Stimulated activated CD4-positive, alpha-beta T cell treated with anti-CD3 and anti-CD28 coated beads, TNF-alpha, amount 100 ng/mL, for 24 hours (primary cell): ENCODE results near the gene COMMD8.
"Not testable (repeated sequence)": the region's sequence is repeated elsewhere in the genome, so short reads cannot be mapped to it uniquely, and the experiment has no call there.

Experiments
- DNase-seq, 3 experiments: peaks; one replicate each; pipeline ENCODE4 v3.0.0-alpha.2; 2020; ENCODE audit warnings: low read depth in 3 of 3

Gene COMMD8

GRCh38 chr4:47463235-47463956, at the start of gene COMMD8:
Gene COMMD8 (minus strand): TSS chr4:47463702. CDS start chr4:47463651, 51 bp downstream.
- DNase-seq, result peak; percentile 96 to 97 (median 97)

GRCh38 chr4:47510506-47511143, 47.1 kb upstream of the COMMD8 start:
- no peak for DNase-seq

DNA sequence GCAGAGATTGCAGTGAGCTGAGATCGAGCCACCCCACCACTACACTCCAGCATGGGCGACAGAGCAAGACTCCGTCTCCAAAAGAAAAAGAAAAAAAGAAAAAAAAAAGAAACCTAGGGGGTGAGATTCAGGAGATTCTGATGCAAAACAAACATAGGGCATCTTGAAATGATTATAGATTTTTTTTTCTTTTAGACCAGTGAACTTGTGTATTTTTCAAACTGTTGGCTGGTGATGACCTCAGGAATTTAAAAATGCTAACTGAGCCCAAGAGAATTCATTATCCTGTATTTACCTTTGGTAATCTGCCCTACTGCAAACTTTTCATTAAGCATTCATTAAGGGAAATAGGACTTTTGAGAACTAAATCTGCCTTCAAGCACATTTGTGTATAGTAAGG, 42.2 kb upstream of the COMMD8 start:
- DNase-seq, result no peak

GRCh38 chr4:47505147-47505546, 41.6 kb upstream of the COMMD8 start:
- DNase-seq, result no peak

DNA sequence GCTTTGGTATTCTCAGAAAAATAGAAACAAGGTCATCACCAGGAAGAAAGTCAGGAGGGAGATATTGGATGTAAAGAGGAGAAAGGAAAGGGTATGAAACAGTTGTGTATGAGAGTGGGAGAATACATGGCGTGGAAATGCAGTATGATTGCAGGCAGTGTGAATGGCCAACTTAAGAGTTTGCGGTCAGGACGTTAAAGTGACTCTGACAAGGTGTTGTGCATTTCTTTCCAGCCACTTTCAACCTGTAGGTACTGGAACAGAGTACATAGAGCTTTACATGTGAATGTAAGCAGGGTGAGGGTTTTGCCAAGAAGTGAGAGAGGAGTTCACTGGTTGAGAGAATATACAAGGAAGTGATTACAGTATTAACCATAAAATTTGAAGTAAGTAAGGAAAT, 37.3 kb upstream of the COMMD8 start:
- no peak for DNase-seq

GRCh38 chr4:47499700-47500099, 36.2 kb upstream of the COMMD8 start:
- DNase-seq, result no peak

DNA sequence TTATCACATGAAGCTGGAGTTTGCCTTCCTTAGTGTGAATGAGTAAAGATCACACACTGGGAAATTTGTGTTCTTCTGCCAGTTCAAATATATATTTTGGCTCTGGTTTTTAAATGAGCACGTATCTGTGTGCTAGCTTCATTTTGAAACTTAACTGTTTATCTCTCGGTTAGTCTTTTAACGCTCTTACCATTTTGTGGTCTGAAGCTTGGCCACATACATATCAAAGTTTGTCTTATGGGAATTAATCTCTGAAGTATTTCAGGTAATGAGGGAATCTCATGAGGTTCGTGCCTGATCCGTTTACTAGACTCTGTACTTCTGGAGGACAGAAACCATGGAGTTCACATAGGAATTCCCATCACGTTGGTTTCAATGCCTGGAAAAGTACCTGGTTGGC, 35.4 kb upstream of the COMMD8 start:
- DNase-seq, result no peak

- no peak for DNase-seq
These were observed 30.6 kb upstream of the COMMD8 start for GRCh38 chr4:47494124-47494430.

GRCh38 chr4:47493238-47494123, 30.0 kb upstream of the COMMD8 start:
- no peak for DNase-seq

GRCh38 chr4:47490550-47490949, 27.0 kb upstream of the COMMD8 start:
- DNase-seq, result peak in 1 of 3 experiments; percentile 3

- no peak for DNase-seq
These were observed 25.2 kb upstream of the COMMD8 start for GRCh38 chr4:47488706-47489105.

DNA sequence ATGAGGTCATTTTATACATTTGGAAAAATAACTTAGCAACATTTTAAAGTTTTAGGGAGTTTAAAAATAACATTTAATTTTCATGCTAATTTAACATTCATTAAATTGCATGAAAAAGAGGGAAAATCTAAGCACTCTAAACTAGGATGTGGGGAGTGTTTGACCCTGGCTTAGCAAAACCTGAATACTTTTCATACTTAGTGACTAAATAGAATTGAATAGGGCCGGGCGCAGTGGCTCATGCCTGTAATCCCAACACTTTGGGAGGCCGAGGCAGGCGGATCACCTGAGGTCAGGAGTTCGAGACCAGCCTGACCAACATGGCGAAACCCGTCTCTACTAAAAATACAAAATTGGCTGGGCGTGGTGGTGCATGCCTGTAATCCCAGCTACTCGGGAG, 23.2 kb upstream of the COMMD8 start:
- DNase-seq, result not testable (repeated sequence)

DNA sequence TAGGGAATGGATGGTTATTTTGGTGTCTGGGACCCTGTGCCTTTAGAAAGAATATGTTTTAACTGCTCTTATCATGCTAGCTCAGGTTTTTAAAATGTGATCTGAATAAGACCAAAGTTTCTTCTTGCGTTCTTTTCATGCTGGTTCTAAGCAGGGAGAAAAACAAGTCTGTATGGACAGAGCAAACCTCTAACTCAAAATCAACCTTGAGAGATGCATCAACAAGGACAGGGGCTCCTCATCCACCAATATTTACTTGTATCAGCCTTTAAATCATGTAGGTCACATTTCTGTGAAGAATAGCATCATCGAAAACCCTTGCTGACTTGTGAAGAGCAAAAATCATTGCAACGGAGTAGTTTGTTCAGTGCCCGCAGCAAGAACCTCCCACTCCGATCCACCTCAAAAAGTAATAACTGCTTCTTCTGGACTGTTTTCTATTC, 22.8 kb upstream of the COMMD8 start:
- DNase-seq, result no peak

DNA sequence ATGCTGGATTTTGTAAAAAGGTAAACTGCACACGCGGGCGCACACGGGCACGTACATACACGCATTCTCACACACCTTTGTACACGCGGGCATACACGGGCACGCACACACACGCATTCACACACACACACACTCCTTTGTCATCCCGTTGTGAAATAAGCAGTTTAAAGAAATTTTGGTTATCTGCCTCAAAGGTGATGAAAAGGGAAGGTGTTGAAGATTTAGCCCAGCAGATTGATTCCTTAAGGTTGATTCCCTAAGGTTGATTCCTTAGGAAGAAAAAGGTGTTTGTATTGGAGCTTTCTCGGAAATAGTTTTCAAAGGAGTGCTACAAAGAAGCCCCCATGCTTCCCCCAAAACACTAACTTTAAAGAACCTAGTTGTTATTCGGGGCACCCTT, 22.3 kb upstream of the COMMD8 start:
- DNase-seq, result no peak

DNA sequence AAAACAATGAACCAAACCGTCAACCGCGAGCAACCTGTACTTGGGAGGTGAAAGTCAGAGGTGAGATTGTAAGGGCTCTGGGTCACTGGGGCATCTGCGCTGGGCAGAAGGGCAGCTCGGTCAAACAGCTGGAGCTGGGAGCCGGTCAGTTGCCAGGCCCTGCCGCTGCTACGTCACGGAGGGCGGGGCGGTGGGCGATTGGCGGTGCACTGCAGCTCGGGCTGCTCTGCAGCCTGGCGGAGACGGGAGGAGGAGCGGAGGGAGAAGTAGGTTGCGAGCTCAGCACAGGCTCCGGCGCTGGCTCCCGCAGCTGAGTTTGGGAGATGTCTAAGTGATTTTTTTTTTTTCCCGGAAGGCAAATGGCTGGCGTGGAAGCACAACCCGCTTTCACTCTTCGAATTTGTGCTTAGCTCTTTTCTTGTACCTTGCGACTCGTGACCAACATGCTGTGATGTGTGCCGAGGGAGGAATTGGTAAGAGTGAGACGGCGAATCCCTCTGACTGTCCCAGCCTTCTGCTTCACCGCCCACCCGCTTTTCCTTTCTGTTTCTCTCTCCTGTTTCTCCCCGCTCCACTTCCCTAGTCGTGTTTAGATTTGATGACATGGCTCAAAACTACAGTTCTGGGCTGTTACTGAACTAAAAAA, 21.7 kb upstream of the COMMD8 start, which contains the start of gene ATP10D:
ATP10D (plus strand) TSS at position 229 of the 646 bp plus-strand sequence. CDS start 27,266 bp downstream, outside the sequence.
- peak; percentile 52 to 73 (median 55) for DNase-seq

GRCh38 chr4:47484168-47484567, 20.7 kb upstream of the COMMD8 start:
- no peak for DNase-seq

- DNase-seq, result no peak
These were observed 20.2 kb upstream of the COMMD8 start for GRCh38 chr4:47483745-47484144.

DNA sequence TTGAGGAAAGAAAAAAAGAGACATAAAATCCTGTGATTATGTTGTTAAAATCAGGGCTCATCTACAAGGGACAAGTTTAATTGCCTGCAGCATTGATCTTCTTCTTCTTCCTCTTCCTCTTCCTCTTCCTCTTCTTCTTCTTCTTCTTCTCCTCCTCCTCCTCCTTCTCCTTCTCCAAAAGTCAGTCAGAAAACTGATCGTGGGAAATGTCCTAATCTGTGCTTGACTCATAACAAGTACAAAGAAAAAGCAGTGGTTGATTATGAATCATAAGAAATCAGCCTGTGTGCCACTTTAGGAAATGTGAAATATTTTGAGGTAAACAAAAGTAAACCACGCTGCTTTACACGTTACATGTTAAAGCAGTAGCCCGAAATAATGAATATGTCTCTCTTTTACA, 18.8 kb upstream of the COMMD8 start:
- no peak for DNase-seq

- no peak for DNase-seq
These were observed 15.3 kb upstream of the COMMD8 start for GRCh38 chr4:47478804-47479203.

DNA sequence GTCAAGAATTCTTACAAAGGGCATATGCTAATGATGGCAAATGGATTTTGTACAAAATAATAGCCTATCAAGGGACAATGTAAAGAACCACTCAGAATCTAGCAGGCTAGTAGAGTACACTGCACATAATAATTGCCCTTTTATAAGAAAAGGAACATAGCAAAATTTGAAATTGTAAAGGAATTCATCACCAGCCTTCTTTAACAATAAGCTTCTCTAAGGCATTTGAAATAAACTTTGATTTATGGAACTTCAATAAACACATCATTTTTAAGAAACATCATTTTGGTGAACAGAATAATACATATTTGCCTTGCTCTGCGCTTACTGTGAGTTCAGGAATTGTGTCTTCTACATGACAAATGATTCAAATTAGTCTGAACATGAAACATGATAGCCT, 11.9 kb upstream of the COMMD8 start:
- DNase-seq, result no peak

DNA sequence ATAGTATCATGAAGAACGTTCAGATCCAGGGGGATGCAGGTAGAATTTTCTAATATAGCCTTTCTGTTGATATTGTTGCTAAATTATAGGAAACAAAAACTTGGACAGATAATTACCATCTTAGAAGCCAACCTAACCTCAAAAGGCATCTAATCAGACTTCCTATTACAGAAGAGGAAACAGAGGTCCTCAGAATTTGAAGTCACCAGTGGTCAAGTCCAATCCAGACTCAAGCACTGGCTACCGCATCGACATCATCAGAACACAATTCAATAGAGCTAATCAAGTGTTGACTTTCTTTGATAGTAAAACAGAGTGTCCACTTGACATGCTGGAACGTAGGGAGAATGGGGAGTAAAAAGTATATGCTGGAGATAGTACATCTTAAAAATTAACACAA, 11.3 kb upstream of the COMMD8 start:
- no peak for DNase-seq

DNA sequence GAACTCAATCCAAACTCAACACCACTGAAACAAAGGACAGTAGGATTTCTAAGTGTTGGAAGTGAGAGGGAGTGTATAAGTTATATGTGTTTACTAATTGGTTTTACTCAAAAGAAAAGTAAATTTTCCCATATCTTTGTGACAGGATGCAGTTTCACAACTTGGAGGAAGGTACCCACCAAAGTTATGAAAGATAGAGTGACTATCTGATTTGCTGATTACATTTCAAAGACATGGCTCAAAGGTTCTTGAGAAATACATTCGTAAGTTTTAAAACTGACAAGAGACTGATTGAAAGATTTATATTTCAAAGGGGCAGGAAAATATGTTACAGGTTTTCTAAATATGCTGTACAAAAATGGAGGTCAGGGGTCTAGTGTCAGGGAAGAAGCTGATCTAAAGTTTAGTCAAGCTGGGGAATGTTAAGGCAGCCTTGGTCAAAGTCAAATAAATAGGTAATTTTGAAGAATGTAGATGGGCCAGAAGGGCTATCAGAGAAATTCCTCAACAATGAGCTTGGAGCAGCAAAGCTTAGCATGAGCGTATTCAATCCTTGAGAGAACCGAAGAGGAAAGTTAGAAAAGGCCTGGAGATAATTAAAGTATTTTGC, 9.7 kb upstream of the COMMD8 start:
- no peak for DNase-seq
